Progenitor cell of endocrine pancreas (in vitro differentiated cells): ENCODE results near the gene PIK3AP1. TPM values are rescaled to one million over a fixed set of nuclear protein-coding genes. Genes with fewer than 3 reads are reported as not detected.
"Not testable (repeated sequence)": the region's sequence is repeated elsewhere in the genome, so short reads cannot be mapped to it uniquely, and the experiment has no call there.

Experiments
- DNase-seq: peaks from one replicate; pipeline ENCODE4 v3.0.0; 2021; ENCODE audit warnings: low spot score; ENCODE audit not compliant: unreplicated experiment
- H3K27ac Mint-ChIP-seq: 2 replicates; pipeline ENCODE4 v1.8.0; 2021; ENCODE audit warnings: mild to moderate bottlenecking, moderate library complexity, mixed read lengths
- H3K27me3 Mint-ChIP-seq: 2 replicates; pipeline ENCODE4 v1.8.0; 2021; ENCODE audit warnings: mixed read lengths
- H3K36me3 Mint-ChIP-seq: 2 replicates; pipeline ENCODE4 v1.8.0; 2022; ENCODE audit warnings: mixed read lengths; ENCODE audit not compliant: insufficient read depth
- H3K4me1 Mint-ChIP-seq: 2 replicates; pipeline ENCODE4 v1.8.0; 2021; ENCODE audit warnings: low read depth, mixed read lengths
- H3K4me3 Mint-ChIP-seq: 2 replicates; pipeline ENCODE4 v1.8.0; 2021; ENCODE audit warnings: low read depth, mild to moderate bottlenecking, moderate library complexity, mixed read lengths
- H3K9me3 Mint-ChIP-seq: 2 replicates; pipeline ENCODE4 v1.8.0; 2021; ENCODE audit warnings: low read depth, mixed read lengths
- total RNA-seq: library from RNA; stranded (reverse); gene quantifications from 2 replicates; pipeline ENCODE4 v1.2.1, GENCODE V29; 2021
- TF ChIP-seq, protein P1 (sequence below): fragments of 200-600 bp; sonication (generic); IDR thresholded peaks from one replicate; pipeline ENCODE4 v1.5.0; 2021; ENCODE audit warnings: antibody characterized with exemption, mild to moderate bottlenecking; ENCODE audit not compliant: unreplicated experiment

Gene PIK3AP1
- total RNA-seq, 1 donor from 2014 or later: 40.0 TPM

DNA sequence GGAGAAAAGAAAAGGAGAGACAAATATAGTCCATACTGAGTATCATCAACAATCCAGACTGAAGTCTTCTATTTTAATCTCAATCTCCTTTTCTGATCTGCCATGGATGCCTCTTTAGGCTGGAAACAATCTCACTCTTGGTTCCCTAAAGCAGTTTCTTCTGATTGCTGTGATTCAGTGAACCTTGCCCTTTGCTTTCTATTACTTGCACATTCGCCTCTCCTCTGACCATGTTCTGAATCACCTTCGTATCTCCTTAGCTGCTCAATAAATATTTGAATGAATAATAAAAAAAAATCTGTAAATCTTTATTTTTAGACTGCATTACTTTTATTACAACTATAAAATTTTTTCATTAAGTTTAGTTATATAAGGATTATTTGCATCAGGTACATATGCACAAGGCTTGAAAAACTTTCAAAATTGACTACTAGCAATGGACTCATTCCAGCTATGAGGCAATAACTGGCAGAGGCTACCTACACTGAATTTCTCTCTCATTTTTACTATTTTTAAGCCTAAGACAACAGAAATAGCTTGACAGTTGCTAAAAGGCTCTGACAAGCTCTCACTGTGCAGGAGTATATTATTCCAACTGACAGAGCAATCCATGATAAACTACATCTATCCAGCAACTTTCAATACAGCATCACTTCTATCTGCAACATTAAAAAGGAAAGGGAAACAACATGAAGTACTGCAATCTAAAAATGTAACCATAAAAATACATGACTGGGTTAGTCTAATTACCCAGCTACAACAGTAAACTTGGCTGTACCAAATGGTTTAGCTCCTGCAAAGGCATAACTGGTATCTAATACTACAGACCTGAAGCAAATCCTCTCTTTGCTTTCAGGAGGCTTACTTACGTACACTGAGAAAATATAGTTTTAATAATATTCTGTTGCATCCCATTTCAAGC is 159.1 kb downstream of the PIK3AP1 start:
- no peak for DNase-seq
- Mint-ChIP-seq H3K27me3 (no peaks in the 10 kb centered on the region), H3K4me1 (no peaks in the 10 kb centered on the region), H3K36me3 (peaks cover 17% of the 10 kb centered on the region), H3K4me3 (no peak overlapping the region), H3K27ac (no peak overlapping the region), H3K9me3 (no peaks in the 10 kb centered on the region)
- TF ChIP-seq, protein P1, sequence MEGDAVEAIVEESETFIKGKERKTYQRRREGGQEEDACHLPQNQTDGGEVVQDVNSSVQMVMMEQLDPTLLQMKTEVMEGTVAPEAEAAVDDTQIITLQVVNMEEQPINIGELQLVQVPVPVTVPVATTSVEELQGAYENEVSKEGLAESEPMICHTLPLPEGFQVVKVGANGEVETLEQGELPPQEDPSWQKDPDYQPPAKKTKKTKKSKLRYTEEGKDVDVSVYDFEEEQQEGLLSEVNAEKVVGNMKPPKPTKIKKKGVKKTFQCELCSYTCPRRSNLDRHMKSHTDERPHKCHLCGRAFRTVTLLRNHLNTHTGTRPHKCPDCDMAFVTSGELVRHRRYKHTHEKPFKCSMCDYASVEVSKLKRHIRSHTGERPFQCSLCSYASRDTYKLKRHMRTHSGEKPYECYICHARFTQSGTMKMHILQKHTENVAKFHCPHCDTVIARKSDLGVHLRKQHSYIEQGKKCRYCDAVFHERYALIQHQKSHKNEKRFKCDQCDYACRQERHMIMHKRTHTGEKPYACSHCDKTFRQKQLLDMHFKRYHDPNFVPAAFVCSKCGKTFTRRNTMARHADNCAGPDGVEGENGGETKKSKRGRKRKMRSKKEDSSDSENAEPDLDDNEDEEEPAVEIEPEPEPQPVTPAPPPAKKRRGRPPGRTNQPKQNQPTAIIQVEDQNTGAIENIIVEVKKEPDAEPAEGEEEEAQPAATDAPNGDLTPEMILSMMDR: no peak

DNA sequence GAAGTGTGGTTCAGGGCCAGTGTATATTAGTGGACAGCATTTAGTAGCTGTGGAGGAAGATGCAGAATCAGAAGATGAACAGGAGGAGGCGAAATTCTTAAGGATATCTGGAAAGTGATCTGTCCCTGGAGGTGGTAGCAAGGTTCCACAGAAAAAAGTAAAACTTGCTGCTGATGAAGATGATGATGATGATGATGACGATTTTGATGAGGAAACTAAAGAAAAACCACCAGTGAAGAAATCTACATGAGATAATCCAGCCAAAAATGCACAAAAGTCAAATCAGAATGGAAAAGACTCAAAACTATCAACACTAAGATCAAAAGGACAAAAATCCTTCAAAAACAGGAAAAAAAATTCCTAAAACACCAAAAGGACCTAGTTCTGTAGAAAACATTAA is 159.8 kb downstream of the PIK3AP1 start:
- Mint-ChIP-seq H3K4me3 (no peak overlapping the region), H3K36me3 (peaks cover 17% of the 10 kb centered on the region), H3K27me3 (no peaks in the 10 kb centered on the region), H3K4me1 (no peaks in the 10 kb centered on the region), H3K27ac (no peak overlapping the region), H3K9me3 (no peaks in the 10 kb centered on the region)
- DNase-seq: no peak
- TF ChIP-seq, protein P1: no peak

DNA sequence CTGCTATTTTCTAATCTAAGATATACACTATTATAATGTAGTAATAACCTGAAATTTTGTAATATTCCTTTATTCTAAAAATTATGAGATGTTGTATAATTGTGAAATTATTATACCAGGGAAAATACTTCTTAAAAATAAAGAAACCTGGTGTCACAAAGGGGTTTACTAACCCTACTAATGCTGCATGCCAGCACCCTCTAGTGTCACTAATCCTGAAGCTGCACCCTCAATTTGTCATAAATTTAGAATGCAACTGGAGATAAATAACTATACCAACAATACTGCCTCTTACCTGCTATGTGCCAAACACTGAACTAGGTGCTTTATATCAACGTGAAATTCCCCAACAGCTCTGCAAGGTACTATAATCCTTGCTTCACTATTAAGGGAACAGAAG is 164.3 kb downstream of the PIK3AP1 start:
- no peaks in the 10 kb centered on the region for H3K4me1 Mint-ChIP-seq
- no peaks in the 10 kb centered on the region for H3K9me3 Mint-ChIP-seq
- TF ChIP-seq, protein P1: peak; percentile 55
- H3K36me3 Mint-ChIP-seq: peaks cover 8% of the 10 kb centered on the region
- DNase-seq: no peak
- no peaks in the 10 kb centered on the region for H3K27me3 Mint-ChIP-seq
- no peak overlapping the region for H3K27ac Mint-ChIP-seq
- H3K4me3 Mint-ChIP-seq: no peak overlapping the region

DNA sequence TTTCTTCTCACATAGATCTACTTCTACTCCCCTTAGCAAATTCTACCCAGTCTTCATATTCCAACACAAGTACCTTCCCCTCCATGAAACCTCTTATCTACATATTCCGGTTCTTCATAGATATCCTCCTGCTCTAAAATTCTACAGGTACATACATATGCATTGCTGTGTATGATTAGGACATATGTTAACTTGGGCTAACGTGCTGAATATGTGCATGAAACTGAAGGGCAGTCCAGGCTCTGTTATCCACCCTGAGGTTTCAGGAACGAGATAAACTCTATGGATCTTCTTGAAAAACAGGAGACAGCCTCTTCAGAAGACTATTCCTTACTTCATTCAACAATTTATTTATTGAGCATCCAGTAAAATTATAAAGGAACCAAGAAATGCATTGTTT is 165.0 kb downstream of the PIK3AP1 start:
- DNase-seq: no peak
- no peak overlapping the region for H3K27ac Mint-ChIP-seq
- H3K27me3 Mint-ChIP-seq: no peaks in the 10 kb centered on the region
- H3K36me3 Mint-ChIP-seq: peaks cover 6% of the 10 kb centered on the region
- no peak overlapping the region for H3K4me3 Mint-ChIP-seq
- no peaks in the 10 kb centered on the region for H3K9me3 Mint-ChIP-seq
- TF ChIP-seq, protein P1: no peak
- no peaks in the 10 kb centered on the region for H3K4me1 Mint-ChIP-seq

DNA sequence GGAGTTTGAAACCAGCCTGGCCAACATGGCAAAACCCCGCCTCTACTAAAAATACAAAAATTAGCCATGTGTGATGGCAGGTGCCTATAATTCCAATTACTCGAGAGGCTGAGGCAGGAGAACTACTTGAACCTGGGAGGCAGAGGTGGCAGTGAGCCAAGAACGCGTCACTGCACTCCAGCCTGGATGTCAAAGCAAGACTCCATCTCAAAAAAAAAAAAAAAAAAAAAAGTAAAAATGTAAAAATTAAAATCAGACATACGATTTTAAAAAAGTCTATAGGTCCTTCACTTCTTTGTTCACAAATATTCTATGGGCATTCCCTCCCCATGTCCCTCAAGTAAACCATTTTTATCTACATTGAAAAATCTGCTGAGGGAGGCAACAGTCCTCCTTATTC is 171.7 kb downstream of the PIK3AP1 start:
- no peaks in the 10 kb centered on the region for H3K4me1 Mint-ChIP-seq
- DNase-seq: no peak
- no peaks in the 10 kb centered on the region for H3K27me3 Mint-ChIP-seq
- H3K36me3 Mint-ChIP-seq: peaks cover 16% of the 10 kb centered on the region
- H3K4me3 Mint-ChIP-seq: no peak overlapping the region
- H3K9me3 Mint-ChIP-seq: no peaks in the 10 kb centered on the region
- TF ChIP-seq, protein P1: no peak
- H3K27ac Mint-ChIP-seq: no peak overlapping the region

DNA sequence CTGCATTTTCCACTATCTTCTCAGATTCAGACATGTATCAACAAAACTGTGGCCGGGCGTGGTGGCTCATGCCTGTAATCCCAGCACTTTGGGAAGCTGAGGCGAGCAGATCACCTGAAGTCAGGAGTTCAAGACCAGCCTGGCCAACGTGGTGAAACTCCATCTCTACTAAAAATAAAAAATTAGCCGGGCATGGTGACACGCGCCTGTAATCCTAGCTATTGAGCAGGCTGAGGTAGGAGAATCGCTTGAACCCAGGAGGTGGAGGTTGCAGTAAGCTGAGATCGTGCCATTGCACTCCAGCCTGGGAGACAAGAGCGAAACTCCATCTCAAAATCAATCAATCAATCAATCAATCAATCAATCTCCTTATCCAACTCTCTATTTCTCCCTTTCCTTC is 174.8 kb downstream of the PIK3AP1 start:
- not testable (repeated sequence) for H3K4me3 Mint-ChIP-seq, H3K9me3 Mint-ChIP-seq, H3K27ac Mint-ChIP-seq, H3K4me1 Mint-ChIP-seq, DNase-seq, H3K27me3 Mint-ChIP-seq
- H3K36me3 Mint-ChIP-seq: peaks cover 26% of the 10 kb centered on the region
